Hepatocyte (in vitro differentiated cells): Measurements from ENCODE around the gene TSEN2.

ENCODE experiments used
- CTCF ChIP-seq: fragments of 200-600 bp; sonication (generic); IDR thresholded peaks from 2 replicates; pipeline ENCODE4 v1.5.1; 2016; ENCODE audit warnings: antibody characterized with exemption, mild to moderate bottlenecking; ENCODE audit not compliant: poor library complexity
- EZH2phosphoT487 ChIP-seq: fragments of 200-600 bp; sonication (generic); IDR thresholded peaks from one replicate; pipeline ENCODE4 v1.6.1; 2018; ENCODE audit warnings: antibody characterized with exemption, mild to moderate bottlenecking, low read depth, moderate library complexity; ENCODE audit not compliant: unreplicated experiment, severe bottlenecking

GRCh38 chr3:12522721-12523120, 38.4 kb downstream of the TSEN2 start:
- TF ChIP-seq CTCF (no peak), EZH2phosphoT487 (no peak)
